ENCODE results near the gene OR14J1. TPM values are rescaled to one million over a fixed set of nuclear protein-coding genes. Genes with fewer than 3 reads are reported as not detected.
"Not testable (repeated sequence)": the region's sequence is repeated elsewhere in the genome, so short reads cannot be mapped to it uniquely, and the experiment has no call there.

Gene OR14J1, protein sequence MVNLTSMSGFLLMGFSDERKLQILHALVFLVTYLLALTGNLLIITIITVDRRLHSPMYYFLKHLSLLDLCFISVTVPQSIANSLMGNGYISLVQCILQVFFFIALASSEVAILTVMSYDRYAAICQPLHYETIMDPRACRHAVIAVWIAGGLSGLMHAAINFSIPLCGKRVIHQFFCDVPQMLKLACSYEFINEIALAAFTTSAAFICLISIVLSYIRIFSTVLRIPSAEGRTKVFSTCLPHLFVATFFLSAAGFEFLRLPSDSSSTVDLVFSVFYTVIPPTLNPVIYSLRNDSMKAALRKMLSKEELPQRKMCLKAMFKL
- not detected for polyA plus RNA-seq

DNA sequence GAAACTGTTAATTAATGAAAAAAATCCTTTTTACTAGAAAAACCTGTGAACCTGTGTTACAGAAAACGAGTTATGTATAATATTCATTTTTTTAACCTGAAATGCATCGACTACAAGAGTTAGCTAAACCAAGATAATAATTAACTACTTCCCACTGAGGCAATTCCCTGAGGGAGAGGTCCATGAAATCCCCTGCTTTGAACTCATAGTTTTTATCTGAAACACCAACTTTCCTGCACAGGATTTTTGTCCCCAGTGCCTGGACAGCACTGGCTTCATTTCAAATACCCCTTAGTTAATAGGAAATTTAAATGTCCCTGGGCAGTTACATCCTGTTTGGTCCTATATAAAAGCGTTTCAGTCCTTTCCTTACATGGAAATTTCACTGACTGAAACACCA lies at the start of gene OR14J1:
Gene OR14J1 (plus strand): TSS at position 386 of the 400 bp plus-strand sequence. CDS start 4,989 bp downstream, outside the sequence.
- no peaks in the 10 kb centered on the region for H3K9me3 Mint-ChIP-seq
- H3K27me3 Mint-ChIP-seq (ENCODE audit: low read depth in 3 of 3), result peaks cover 2 to 6% (median 5%) of the 10 kb centered on the region in 3 donors
- no peaks in the 10 kb centered on the region for H3K36me3 Mint-ChIP-seq
- H3K27ac Mint-ChIP-seq, result no peak within 1 kb of the TSS
- no peak within 1 kb of the TSS for H3K4me3 Mint-ChIP-seq
- H3K4me1 Mint-ChIP-seq, result no peaks in the 10 kb centered on the region
- no peak for DNase-seq

DNA sequence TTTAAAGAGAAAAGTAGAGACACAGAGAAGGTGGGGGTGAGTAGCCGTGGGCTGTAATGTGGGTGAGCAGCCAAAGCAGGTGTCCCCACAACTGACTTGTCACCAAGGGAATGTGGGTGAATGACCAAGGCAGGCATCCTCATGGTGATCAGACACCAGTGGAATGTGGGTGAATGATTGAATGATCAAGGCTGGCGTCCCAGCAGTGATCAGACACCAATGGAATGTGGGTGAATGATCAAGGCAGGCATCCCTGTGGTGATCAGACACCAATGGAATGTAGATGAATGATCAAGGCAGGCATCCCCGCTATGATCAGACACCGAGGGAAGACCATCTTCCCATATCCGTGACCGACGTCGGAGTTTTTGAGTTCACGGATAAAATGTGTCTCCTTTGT lies 49.8 kb upstream of the OR14J1 start:
- Mint-ChIP-seq H3K4me3 (no peak overlapping the region), H3K36me3 (peaks cover 0 to 5% (median 0%) of the 10 kb centered on the region in 3 donors), H3K27ac (no peak overlapping the region), H3K27me3 (ENCODE audit: low read depth in 3 of 3) (peaks cover 3 to 21% (median 6%) of the 10 kb centered on the region in 3 donors), H3K9me3 (peaks cover 0 to 10% (median 5%) of the 10 kb centered on the region in 6 donors), H3K4me1 (no peaks in the 10 kb centered on the region)
- no peak for DNase-seq

DNA sequence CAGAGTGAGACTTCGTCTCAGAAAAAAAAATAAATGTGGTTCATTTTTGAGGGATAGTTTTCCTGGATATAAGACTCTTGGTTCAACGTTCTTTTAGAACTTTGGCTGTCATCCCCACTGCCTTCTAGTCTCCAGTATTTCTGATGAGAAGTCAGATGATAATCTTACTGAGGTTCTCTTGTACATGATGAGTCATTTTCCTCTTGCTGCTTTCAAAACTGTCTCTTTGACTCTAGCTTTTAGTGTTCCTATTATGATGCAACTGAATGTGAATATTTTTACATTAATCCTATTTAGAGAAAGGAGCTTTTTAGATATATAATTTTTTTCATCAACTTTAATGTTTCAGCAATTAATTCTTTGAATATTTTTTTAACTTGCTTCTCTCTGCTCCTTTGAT lies 46.0 kb upstream of the OR14J1 start:
- no peak for DNase-seq
- no peaks in the 10 kb centered on the region for H3K4me1 Mint-ChIP-seq
- H3K27ac Mint-ChIP-seq, result no peak overlapping the region
- peaks cover 0 to 8% (median 2%) of the 10 kb centered on the region in 6 donors for H3K9me3 Mint-ChIP-seq
- H3K4me3 Mint-ChIP-seq, result no peak overlapping the region
- H3K27me3 Mint-ChIP-seq (ENCODE audit: low read depth in 3 of 3), result peaks cover 0 to 7% (median 1%) of the 10 kb centered on the region in 3 donors
- H3K36me3 Mint-ChIP-seq, result peaks cover 0 to 5% (median 0%) of the 10 kb centered on the region in 3 donors

DNA sequence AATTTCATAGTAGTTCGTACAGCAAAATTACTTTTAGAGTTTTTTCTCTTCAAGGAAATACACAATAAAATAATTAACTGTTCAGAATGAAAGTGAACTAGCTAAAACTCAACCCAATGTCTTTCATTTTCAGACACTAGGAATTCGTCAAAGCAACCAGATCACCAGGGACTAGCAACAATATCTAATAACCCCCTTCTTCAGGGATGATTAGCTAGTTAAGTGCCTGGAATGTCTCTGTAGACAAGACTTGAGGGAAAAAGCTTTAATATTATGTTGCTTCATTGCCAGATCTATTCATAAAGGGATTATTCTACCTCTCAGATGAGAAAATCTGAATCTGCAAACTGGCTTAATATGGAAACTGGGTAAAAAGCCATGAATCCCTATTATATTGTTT lies 41.8 kb upstream of the OR14J1 start:
- H3K4me1 Mint-ChIP-seq, result no peaks in the 10 kb centered on the region
- H3K36me3 Mint-ChIP-seq, result peaks cover 0 to 5% (median 0%) of the 10 kb centered on the region in 3 donors
- H3K9me3 Mint-ChIP-seq, result peaks cover 0 to 4% (median under 1%) of the 10 kb centered on the region in 6 donors
- DNase-seq, result no peak
- no peak overlapping the region for H3K27ac Mint-ChIP-seq
- peaks cover 0 to 2% (median 0%) of the 10 kb centered on the region in 3 donors for H3K27me3 Mint-ChIP-seq (ENCODE audit: low read depth in 3 of 3)
- no peak overlapping the region for H3K4me3 Mint-ChIP-seq

DNA sequence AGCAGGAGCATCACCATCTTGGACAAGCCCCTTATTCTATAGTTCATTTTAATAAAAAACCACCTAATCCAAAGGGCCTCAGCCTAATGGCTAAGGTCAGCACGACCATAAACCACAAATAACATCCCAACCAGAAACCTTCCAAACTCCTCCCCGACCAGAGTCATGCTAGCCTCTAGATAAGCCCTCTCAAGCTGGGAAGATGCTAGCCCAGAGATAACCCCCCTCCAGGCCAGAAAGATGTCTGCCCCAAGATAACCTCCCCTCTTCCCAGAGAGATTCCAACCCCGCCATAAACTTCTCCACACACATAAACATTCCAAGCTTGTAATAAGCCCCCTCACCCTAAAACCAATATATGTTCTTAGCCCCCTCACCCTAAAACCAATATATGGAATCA lies 38.5 kb upstream of the OR14J1 start:
- no peak for DNase-seq
- H3K4me1 Mint-ChIP-seq, result no peaks in the 10 kb centered on the region
- H3K36me3 Mint-ChIP-seq, result no peaks in the 10 kb centered on the region
- H3K4me3 Mint-ChIP-seq, result no peak overlapping the region
- peaks cover 2 to 3% (median 2%) of the 10 kb centered on the region in 3 donors for H3K27me3 Mint-ChIP-seq (ENCODE audit: low read depth in 3 of 3)
- H3K27ac Mint-ChIP-seq, result no peak overlapping the region
- H3K9me3 Mint-ChIP-seq, result peaks cover 0 to 5% (median 0%) of the 10 kb centered on the region in 6 donors

DNA sequence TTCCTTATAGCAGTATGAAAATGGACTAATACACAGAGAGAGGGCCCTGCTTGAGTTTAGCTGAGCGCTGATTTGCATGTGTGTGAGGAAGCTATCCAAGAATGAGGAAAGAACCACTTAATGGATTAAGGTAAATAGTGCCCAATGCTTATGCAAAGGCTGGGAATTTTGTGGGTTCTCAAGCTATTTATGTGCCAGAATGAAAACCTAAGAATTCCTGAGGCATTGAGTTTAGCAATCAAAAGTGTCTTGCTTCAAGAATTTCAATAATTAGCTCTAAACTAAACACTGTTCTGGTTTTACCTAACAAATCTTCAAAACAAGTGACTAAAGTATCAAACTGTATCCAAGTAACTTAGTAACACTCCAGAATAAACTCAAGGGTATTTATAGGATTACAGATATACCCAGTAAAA lies 7.0 kb upstream of the OR14J1 start:
- Mint-ChIP-seq H3K4me1 (no peaks in the 10 kb centered on the region), H3K4me3 (no peak overlapping the region), H3K27me3 (ENCODE audit: low read depth in 3 of 3) (peaks cover 2 to 6% (median 3%) of the 10 kb centered on the region in 3 donors), H3K27ac (no peak overlapping the region), H3K36me3 (no peaks in the 10 kb centered on the region), H3K9me3 (peaks cover 0 to 2% (median 0%) of the 10 kb centered on the region in 6 donors)
- no peak for DNase-seq

DNA sequence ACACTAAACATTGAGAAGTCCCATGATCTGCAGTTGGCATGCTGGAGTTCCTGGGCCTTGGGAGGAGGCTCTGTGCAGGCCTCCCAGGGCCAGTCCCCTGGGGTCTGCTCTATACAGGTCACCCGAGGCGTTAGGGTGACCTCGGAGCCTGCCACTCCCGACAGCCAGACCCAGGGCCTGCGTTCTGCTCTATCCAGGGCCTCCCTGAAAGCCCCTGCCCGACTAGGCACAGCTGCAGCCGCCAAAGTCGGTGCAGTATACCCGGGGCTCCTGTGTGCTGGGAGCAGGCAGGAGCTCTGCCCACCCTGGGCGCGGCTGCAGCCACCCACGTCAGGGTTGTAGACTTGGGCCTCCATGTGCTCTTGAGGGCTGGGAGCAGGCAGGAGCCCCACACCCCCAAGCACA lies 6.3 kb upstream of the OR14J1 start:
- H3K27ac Mint-ChIP-seq, result no peak overlapping the region
- DNase-seq, result no peak

DNA sequence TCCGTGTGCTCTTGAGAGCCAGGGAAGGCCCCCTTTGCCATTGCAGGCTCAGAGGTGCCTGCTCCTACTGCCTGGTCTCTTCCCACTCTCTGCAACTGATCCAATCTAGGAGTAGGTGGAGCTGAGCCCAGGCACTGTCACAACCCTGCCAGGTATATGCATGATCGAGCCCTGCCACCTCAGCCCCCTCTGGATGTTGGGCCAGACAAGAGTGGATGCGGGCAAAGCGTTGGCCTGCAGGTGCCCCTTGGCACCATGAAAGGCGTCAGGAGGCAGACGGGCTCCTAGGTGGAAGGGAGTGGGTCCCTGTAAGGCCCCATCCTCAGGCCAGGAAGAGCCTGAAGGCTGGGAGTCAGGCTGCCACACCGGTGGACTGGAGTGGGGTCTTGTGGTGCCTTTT lies 5.9 kb upstream of the OR14J1 start:
- no peaks in the 10 kb centered on the region for H3K4me1 Mint-ChIP-seq
- peaks cover 2 to 6% (median 3%) of the 10 kb centered on the region in 3 donors for H3K27me3 Mint-ChIP-seq (ENCODE audit: low read depth in 3 of 3)
- no peak for DNase-seq
- H3K36me3 Mint-ChIP-seq, result no peaks in the 10 kb centered on the region
- no peak overlapping the region for H3K4me3 Mint-ChIP-seq
- H3K27ac Mint-ChIP-seq, result no peak overlapping the region
- H3K9me3 Mint-ChIP-seq, result no peaks in the 10 kb centered on the region

More for the DNA sequence above, 6.3 kb upstream of the OR14J1 start:
- Mint-ChIP-seq H3K4me3 (no peak overlapping the region), H3K27me3 (ENCODE audit: low read depth in 3 of 3) (peaks cover 2 to 6% (median 3%) of the 10 kb centered on the region in 3 donors), H3K4me1 (no peaks in the 10 kb centered on the region), H3K9me3 (peaks cover 0 to under 1% (median 0%) of the 10 kb centered on the region in 6 donors), H3K36me3 (no peaks in the 10 kb centered on the region)

DNA sequence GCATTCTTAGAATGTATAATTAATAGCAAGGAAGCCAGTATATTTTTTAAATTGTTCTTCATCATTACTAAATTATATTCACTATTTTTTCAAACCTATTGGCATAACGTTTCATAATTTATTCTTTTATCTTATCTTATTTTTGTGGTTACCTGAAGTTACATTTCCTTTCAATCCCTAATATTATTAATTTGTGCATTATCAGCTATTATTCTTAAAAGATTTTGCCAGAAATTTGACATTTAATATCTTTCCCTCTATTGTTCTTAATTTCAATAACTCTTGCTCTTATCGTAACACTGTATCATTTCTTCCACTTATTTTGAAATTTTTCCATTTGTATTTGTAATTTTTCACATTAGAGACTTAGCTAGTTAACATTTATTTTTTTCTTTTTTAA lies 18.4 kb downstream of the OR14J1 start:
- no peak for DNase-seq
- Mint-ChIP-seq H3K4me1 (no peaks in the 10 kb centered on the region), H3K27me3 (ENCODE audit: low read depth in 3 of 3) (peaks cover 0 to 2% (median 2%) of the 10 kb centered on the region in 3 donors), H3K4me3 (no peak overlapping the region), H3K36me3 (no peaks in the 10 kb centered on the region), H3K9me3 (no peaks in the 10 kb centered on the region), H3K27ac (no peak overlapping the region)

DNA sequence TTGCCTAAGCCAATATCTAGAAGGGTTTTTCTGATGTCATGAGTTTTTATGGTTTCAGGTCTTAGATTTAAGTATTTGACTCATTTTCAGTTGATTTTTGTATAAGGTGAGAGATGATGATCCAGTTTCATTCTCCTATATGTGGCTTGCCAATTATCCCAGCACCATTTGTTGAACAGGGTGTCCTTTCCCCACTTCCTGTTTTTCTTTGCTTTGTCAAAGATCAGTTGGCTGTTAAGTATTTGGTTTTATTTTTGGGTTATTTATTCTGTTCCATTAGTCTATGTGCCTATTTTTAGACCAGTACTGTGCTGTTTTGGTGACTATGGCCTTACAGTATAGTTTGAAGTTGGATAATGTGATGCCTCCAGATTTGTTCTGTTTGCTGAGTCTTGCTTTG lies 21.8 kb downstream of the OR14J1 start:
- not testable (repeated sequence) for H3K27ac Mint-ChIP-seq, H3K4me1 Mint-ChIP-seq, H3K36me3 Mint-ChIP-seq, H3K9me3 Mint-ChIP-seq, H3K4me3 Mint-ChIP-seq, DNase-seq
- H3K27me3 Mint-ChIP-seq (ENCODE audit: low read depth in 3 of 3), result peaks cover 0 to 12% (median 2%) of the 10 kb centered on the region in 3 donors

DNA sequence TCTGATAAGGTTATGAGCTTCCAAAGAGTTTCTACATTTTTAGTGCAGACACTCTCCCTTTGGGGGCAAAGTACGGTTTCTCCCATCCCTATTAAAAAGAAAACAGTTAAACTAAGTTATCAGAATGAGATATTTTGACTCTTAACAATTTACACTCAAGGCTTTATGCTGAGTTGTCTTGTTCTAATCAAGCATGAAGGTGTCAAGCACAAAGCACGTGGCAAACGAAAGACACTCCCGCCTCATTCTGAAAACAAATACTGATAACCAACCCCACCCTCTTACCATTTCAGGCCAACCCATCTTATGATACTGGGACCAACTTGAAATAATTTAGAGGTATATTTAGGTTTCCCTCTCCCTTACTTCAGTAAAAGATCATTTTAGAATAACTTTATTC lies 24.3 kb downstream of the OR14J1 start:
- Mint-ChIP-seq H3K4me1 (no peaks in the 10 kb centered on the region), H3K36me3 (no peaks in the 10 kb centered on the region), H3K27me3 (ENCODE audit: low read depth in 3 of 3) (peaks cover under 1 to 20% (median 2%) of the 10 kb centered on the region in 3 donors), H3K4me3 (no peak overlapping the region), H3K27ac (no peak overlapping the region), H3K9me3 (peaks cover 0 to 2% (median 0%) of the 10 kb centered on the region in 6 donors)
- no peak for DNase-seq

DNA sequence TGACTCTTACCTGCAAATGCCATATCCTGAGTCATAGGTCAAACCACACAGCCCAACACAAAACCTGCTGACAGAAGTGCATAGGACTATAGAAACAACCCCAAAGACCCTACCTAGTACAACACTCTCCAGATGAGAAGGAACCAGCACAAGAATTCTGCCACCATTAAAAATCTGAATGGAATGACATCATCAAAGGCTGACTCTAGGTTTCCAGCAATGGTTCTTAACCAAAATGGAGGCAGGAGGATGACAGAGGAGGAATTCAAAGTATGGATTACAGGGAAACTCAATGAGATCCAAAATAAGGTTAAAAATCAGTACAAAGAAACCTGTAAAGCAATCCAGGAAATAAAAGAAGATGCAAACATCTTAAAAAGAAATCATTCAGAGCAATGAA lies 31.2 kb downstream of the OR14J1 start:
- peaks cover 4 to 15% (median 5%) of the 10 kb centered on the region in 3 donors for H3K27me3 Mint-ChIP-seq (ENCODE audit: low read depth in 3 of 3)
- peaks cover 0 to 4% (median 0%) of the 10 kb centered on the region in 6 donors for H3K9me3 Mint-ChIP-seq
- no peaks in the 10 kb centered on the region for H3K4me1 Mint-ChIP-seq
- DNase-seq, result no peak
- H3K36me3 Mint-ChIP-seq, result no peaks in the 10 kb centered on the region
- H3K27ac Mint-ChIP-seq, result no peak overlapping the region
- H3K4me3 Mint-ChIP-seq, result no peak overlapping the region

DNA sequence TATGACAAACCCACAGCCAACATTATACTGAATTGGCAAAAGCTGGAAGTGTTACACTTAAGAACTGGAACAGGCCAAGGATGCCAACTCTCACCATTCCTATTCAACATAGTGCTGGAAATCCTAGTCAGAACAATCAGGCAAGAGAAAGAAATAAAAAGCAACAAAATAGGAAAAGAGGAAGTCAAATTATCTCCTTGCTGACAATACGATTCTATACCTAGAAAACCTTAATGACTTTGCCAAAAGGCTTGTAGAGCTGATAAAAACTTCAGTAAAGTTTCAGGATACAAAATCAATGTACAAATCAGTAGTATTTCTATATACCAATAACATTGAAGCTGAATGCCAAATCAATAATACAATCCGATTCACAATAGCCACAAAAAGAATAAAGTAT lies 34.8 kb downstream of the OR14J1 start:
- H3K27ac Mint-ChIP-seq, result no peak overlapping the region
- H3K36me3 Mint-ChIP-seq, result no peaks in the 10 kb centered on the region
- peaks cover 0 to 4% (median 0%) of the 10 kb centered on the region in 6 donors for H3K9me3 Mint-ChIP-seq
- H3K4me3 Mint-ChIP-seq, result no peak overlapping the region
- H3K27me3 Mint-ChIP-seq (ENCODE audit: low read depth in 3 of 3), result peaks cover 2 to 11% (median 4%) of the 10 kb centered on the region in 3 donors
- DNase-seq, result no peak
- no peaks in the 10 kb centered on the region for H3K4me1 Mint-ChIP-seq

DNA sequence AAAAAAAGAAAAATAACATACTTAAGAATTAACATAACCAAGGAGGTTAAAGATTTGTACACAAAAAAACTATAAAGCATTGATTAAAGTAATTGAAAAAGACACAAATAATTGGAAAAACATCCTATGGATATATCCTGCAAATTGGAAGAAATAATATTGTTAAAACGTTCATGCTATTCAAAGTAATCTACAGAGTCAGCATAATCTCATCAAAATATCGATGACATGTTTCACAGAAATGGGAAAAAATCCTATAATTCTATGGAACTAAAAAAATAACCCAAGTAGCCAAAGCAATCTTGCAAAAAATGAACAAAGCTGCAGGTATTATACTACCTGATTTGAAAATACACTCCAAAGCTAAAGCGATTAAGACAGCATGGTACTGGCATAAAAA lies 43.9 kb downstream of the OR14J1 start:
- H3K4me1 Mint-ChIP-seq, result no peaks in the 10 kb centered on the region
- no peak overlapping the region for H3K4me3 Mint-ChIP-seq
- H3K9me3 Mint-ChIP-seq, result peaks cover 0 to 3% (median 0%) of the 10 kb centered on the region in 6 donors
- no peak for DNase-seq
- H3K36me3 Mint-ChIP-seq, result peaks cover 0 to 4% (median 0%) of the 10 kb centered on the region in 3 donors
- no peak overlapping the region for H3K27ac Mint-ChIP-seq
- H3K27me3 Mint-ChIP-seq (ENCODE audit: low read depth in 3 of 3), result peaks cover 2 to 7% (median 3%) of the 10 kb centered on the region in 3 donors
